ENCODE data around the gene ASIC2.

ASIC2 gene

GRCh38 chr17:33267851-33268548 is 25.1 kb downstream of the ASIC2 start:
- no peak overlapping the region for H3K4me3 ChIP-seq (replicated peaks; ENCODE audit: low read depth, low read length)
- TF ChIP-seq CTCF (IDR thresholded peaks at IDR 0.05; ENCODE audit: low read depth, low read length, missing control alignments) = no peak
- DNase-seq (ENCODE audit: extremely low read depth, low read depth) = no peak

GRCh38 chr17:33267271-33267790 is 25.8 kb downstream of the ASIC2 start:
- no peak for TF ChIP-seq CTCF (IDR thresholded peaks at IDR 0.05; ENCODE audit: low read depth, low read length, missing control alignments)
- no peak for DNase-seq (ENCODE audit: extremely low read depth, low read depth)
- H3K4me3 ChIP-seq (replicated peaks; ENCODE audit: low read depth, low read length) = no peak overlapping the region

- no peak for DNase-seq (ENCODE audit: extremely low read depth, low read depth)
- no peak overlapping the region for H3K4me3 ChIP-seq (replicated peaks; ENCODE audit: low read depth, low read length)
- no peak for TF ChIP-seq CTCF (IDR thresholded peaks at IDR 0.05; ENCODE audit: low read depth, low read length, missing control alignments)
Measured at GRCh38 chr17:33266611-33267010, 26.5 kb downstream of the ASIC2 start.

GRCh38 chr17:33266116-33266515 is 27.0 kb downstream of the ASIC2 start:
- no peak overlapping the region for H3K4me3 ChIP-seq (replicated peaks; ENCODE audit: low read depth, low read length)
- no peak for DNase-seq (ENCODE audit: extremely low read depth, low read depth)
- no peak for TF ChIP-seq CTCF (IDR thresholded peaks at IDR 0.05; ENCODE audit: low read depth, low read length, missing control alignments)

- no peak for DNase-seq (ENCODE audit: extremely low read depth, low read depth)
- no peak overlapping the region for H3K4me3 ChIP-seq (replicated peaks; ENCODE audit: low read depth, low read length)
- no peak for TF ChIP-seq CTCF (IDR thresholded peaks at IDR 0.05; ENCODE audit: low read depth, low read length, missing control alignments)
Measured at GRCh38 chr17:33263396-33263795, 29.7 kb downstream of the ASIC2 start.

- DNase-seq (ENCODE audit: extremely low read depth, low read depth) = no peak
- TF ChIP-seq CTCF (IDR thresholded peaks at IDR 0.05; ENCODE audit: low read depth, low read length, missing control alignments) = no peak
- no peak overlapping the region for H3K4me3 ChIP-seq (replicated peaks; ENCODE audit: low read depth, low read length)
Measured at GRCh38 chr17:33262266-33263123, 30.6 kb downstream of the ASIC2 start.
